SK-N-SH treated with all-trans-retinoic acid at 6 μM for 48 hours (cell line): ENCODE data around the gene ADORA1.

Experiments used
- ATAC-seq: fragments of 200-7000 bp; cut with Tn5 transposase; 3 replicates; pipeline ENCODE4 v1.9.1; 2020; ENCODE audit warnings: mild to moderate bottlenecking, moderate library complexity
- ARNTL ChIP-seq: fragments of 450-650 bp; formaldehyde crosslinking; IDR thresholded peaks from 2 replicates; pipeline ENCODE4 v1.5.0; 2020; ENCODE audit warnings: low read depth, mild to moderate bottlenecking, moderate library complexity, borderline replicate concordance
- BACH2 ChIP-seq: fragments of 250-450 bp; sonication (Bioruptor Pico); IDR thresholded peaks from 2 replicates; pipeline ENCODE4 v1.9.0; 2021; ENCODE audit warnings: mild to moderate bottlenecking, borderline replicate concordance
- CSDC2 ChIP-seq: fragments of 250-450 bp; sonication (Bioruptor Pico); IDR thresholded peaks from 2 replicates; pipeline ENCODE4 v1.5.0; 2020; ENCODE audit warnings: mild to moderate bottlenecking, moderate library complexity
- ESRRG ChIP-seq: fragments of 250-450 bp; sonication (Bioruptor Pico); IDR thresholded peaks from 2 replicates; pipeline ENCODE4 v1.6.1; 2021; ENCODE audit warnings: mild to moderate bottlenecking
- GLIS3 ChIP-seq: fragments of 250-450 bp; sonication (Bioruptor Pico); IDR thresholded peaks from 2 replicates; pipeline ENCODE4 v1.5.0; 2020; ENCODE audit warnings: mild to moderate bottlenecking, moderate library complexity
- ISL1 ChIP-seq: fragments of 250-450 bp; sonication (Bioruptor Pico); IDR thresholded peaks from 2 replicates; pipeline ENCODE4 v2.1.2; 2022; ENCODE audit warnings: mild to moderate bottlenecking, moderate library complexity
- OSR1 ChIP-seq: fragments of 250-450 bp; sonication (Bioruptor Pico); IDR thresholded peaks from 2 replicates; pipeline ENCODE4 v1.8.0; 2022; ENCODE audit warnings: moderate library complexity, mild to moderate bottlenecking, inconsistent platforms
- POU6F1 ChIP-seq: fragments of 250-450 bp; sonication (Bioruptor Pico); IDR thresholded peaks from 2 replicates; pipeline ENCODE4 v1.8.0; 2021; ENCODE audit warnings: low read depth, mild to moderate bottlenecking, moderate library complexity, borderline replicate concordance
- PPARA ChIP-seq: fragments of 250-450 bp; sonication (Bioruptor Pico); IDR thresholded peaks from 2 replicates; pipeline ENCODE4 v1.5.0; 2020; ENCODE audit warnings: mild to moderate bottlenecking, borderline replicate concordance
- RARB ChIP-seq: fragments of 250-450 bp; sonication (Bioruptor Pico); IDR thresholded peaks from 2 replicates; pipeline ENCODE4 v1.8.0; 2021; ENCODE audit warnings: mild to moderate bottlenecking, moderate library complexity
- SNAI2 ChIP-seq: fragments of 250-450 bp; sonication (Bioruptor Pico); IDR thresholded peaks from 2 replicates; pipeline ENCODE4 v1.5.0; 2020; ENCODE audit warnings: mild to moderate bottlenecking, moderate library complexity
- TCF4 ChIP-seq: fragments of 250-450 bp; sonication (Bioruptor Pico); IDR thresholded peaks from 2 replicates; pipeline ENCODE4 v1.8.0; 2021; ENCODE audit warnings: mild to moderate bottlenecking, moderate library complexity, borderline replicate concordance
- TOX ChIP-seq: fragments of 250-450 bp; sonication (Bioruptor Pico); IDR thresholded peaks from 2 replicates; pipeline ENCODE4 v1.8.0; 2021; ENCODE audit warnings: mild to moderate bottlenecking, moderate library complexity, borderline replicate concordance
- ZC3H10 ChIP-seq: fragments of 250-450 bp; sonication (Bioruptor Pico); IDR thresholded peaks from 2 replicates; pipeline ENCODE4 v1.5.1; 2021; ENCODE audit warnings: mild to moderate bottlenecking, moderate library complexity
- ZFP3 ChIP-seq: fragments of 250-450 bp; sonication (Bioruptor Pico); IDR thresholded peaks from 2 replicates; pipeline ENCODE4 v1.5.0; 2020; ENCODE audit warnings: mild to moderate bottlenecking, moderate library complexity
- ZFP30 ChIP-seq: fragments of 450-650 bp; formaldehyde crosslinking; IDR thresholded peaks from 2 replicates; pipeline ENCODE4 v1.5.0; 2022; ENCODE audit warnings: mild to moderate bottlenecking, moderate library complexity
- ZNF565 ChIP-seq: fragments of 450-650 bp; formaldehyde crosslinking; conservative IDR thresholded peaks from 2 replicates; pipeline ENCODE4 v1.5.0; 2020; ENCODE audit warnings: low read depth, mild to moderate bottlenecking, moderate library complexity
- ZNF70 ChIP-seq: fragments of 450-650 bp; formaldehyde crosslinking; IDR thresholded peaks from 2 replicates; pipeline ENCODE4 v1.5.0; 2020; ENCODE audit warnings: mild to moderate bottlenecking, moderate library complexity
- ZNF8 ChIP-seq: fragments of 450-650 bp; formaldehyde crosslinking; IDR thresholded peaks from 2 replicates; pipeline ENCODE4 v1.5.0; 2020; ENCODE audit warnings: mild to moderate bottlenecking, moderate library complexity
- TF ChIP-seq, protein P1 (sequence below): fragments of 250-450 bp; sonication (Bioruptor Pico); IDR thresholded peaks from 2 replicates; pipeline ENCODE4 v1.8.0; 2020; ENCODE audit warnings: mild to moderate bottlenecking, moderate library complexity, borderline replicate concordance
- TF ChIP-seq, protein P2 (sequence below): fragments of 250-450 bp; sonication (Bioruptor Pico); IDR thresholded peaks from 2 replicates; pipeline ENCODE4 v1.5.0; 2020; ENCODE audit warnings: mild to moderate bottlenecking, moderate library complexity
- TF ChIP-seq, protein P3 (sequence below): fragments of 250-450 bp; sonication (Bioruptor Pico); IDR thresholded peaks from 2 replicates; pipeline ENCODE4 v1.5.1; 2020; ENCODE audit warnings: low read depth, mild to moderate bottlenecking, moderate library complexity
- TF ChIP-seq, protein P4 (sequence below): fragments of 250-450 bp; sonication (Bioruptor Pico); IDR thresholded peaks from 2 replicates; pipeline ENCODE4 v1.5.1; 2021; ENCODE audit warnings: mild to moderate bottlenecking, moderate library complexity

ADORA1 gene

GRCh38 chr1:203098914-203099520, 28.5 kb upstream of the ADORA1 start:
- no peak for ATAC-seq
- TF ChIP-seq ZC3H10 (CRISPR knock-in tag): no peak
- no peak for TF ChIP-seq SNAI2 (CRISPR knock-in tag)
- no peak for TF ChIP-seq ZNF8 (CRISPR knock-in tag)
- no peak for TF ChIP-seq GLIS3 (CRISPR knock-in tag)
- no peak for TF ChIP-seq POU6F1 (CRISPR knock-in tag)
- no peak for TF ChIP-seq ZFP30 (CRISPR knock-in tag)
- TF ChIP-seq OSR1 (CRISPR knock-in tag): no peak
- TF ChIP-seq ZFP3 (CRISPR knock-in tag): no peak
- no peak for TF ChIP-seq CSDC2
- no peak for TF ChIP-seq BACH2 (CRISPR knock-in tag)
- no peak for TF ChIP-seq ZNF70 (CRISPR knock-in tag)
- TF ChIP-seq, protein P1, sequence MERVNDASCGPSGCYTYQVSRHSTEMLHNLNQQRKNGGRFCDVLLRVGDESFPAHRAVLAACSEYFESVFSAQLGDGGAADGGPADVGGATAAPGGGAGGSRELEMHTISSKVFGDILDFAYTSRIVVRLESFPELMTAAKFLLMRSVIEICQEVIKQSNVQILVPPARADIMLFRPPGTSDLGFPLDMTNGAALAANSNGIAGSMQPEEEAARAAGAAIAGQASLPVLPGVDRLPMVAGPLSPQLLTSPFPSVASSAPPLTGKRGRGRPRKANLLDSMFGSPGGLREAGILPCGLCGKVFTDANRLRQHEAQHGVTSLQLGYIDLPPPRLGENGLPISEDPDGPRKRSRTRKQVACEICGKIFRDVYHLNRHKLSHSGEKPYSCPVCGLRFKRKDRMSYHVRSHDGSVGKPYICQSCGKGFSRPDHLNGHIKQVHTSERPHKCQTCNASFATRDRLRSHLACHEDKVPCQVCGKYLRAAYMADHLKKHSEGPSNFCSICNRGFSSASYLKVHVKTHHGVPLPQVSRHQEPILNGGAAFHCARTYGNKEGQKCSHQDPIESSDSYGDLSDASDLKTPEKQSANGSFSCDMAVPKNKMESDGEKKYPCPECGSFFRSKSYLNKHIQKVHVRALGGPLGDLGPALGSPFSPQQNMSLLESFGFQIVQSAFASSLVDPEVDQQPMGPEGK (CRISPR knock-in tag): no peak
- TF ChIP-seq PPARA (CRISPR knock-in tag): no peak
- TF ChIP-seq RARB (CRISPR knock-in tag): no peak
- TF ChIP-seq, protein P2, sequence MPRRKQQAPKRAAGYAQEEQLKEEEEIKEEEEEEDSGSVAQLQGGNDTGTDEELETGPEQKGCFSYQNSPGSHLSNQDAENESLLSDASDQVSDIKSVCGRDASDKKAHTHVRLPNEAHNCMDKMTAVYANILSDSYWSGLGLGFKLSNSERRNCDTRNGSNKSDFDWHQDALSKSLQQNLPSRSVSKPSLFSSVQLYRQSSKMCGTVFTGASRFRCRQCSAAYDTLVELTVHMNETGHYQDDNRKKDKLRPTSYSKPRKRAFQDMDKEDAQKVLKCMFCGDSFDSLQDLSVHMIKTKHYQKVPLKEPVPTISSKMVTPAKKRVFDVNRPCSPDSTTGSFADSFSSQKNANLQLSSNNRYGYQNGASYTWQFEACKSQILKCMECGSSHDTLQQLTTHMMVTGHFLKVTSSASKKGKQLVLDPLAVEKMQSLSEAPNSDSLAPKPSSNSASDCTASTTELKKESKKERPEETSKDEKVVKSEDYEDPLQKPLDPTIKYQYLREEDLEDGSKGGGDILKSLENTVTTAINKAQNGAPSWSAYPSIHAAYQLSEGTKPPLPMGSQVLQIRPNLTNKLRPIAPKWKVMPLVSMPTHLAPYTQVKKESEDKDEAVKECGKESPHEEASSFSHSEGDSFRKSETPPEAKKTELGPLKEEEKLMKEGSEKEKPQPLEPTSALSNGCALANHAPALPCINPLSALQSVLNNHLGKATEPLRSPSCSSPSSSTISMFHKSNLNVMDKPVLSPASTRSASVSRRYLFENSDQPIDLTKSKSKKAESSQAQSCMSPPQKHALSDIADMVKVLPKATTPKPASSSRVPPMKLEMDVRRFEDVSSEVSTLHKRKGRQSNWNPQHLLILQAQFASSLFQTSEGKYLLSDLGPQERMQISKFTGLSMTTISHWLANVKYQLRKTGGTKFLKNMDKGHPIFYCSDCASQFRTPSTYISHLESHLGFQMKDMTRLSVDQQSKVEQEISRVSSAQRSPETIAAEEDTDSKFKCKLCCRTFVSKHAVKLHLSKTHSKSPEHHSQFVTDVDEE (CRISPR knock-in tag): no peak
- TF ChIP-seq ARNTL (CRISPR knock-in tag): no peak
- no peak for TF ChIP-seq TOX (CRISPR knock-in tag)
- no peak for TF ChIP-seq ISL1 (CRISPR knock-in tag)
- TF ChIP-seq TCF4: no peak

DNA sequence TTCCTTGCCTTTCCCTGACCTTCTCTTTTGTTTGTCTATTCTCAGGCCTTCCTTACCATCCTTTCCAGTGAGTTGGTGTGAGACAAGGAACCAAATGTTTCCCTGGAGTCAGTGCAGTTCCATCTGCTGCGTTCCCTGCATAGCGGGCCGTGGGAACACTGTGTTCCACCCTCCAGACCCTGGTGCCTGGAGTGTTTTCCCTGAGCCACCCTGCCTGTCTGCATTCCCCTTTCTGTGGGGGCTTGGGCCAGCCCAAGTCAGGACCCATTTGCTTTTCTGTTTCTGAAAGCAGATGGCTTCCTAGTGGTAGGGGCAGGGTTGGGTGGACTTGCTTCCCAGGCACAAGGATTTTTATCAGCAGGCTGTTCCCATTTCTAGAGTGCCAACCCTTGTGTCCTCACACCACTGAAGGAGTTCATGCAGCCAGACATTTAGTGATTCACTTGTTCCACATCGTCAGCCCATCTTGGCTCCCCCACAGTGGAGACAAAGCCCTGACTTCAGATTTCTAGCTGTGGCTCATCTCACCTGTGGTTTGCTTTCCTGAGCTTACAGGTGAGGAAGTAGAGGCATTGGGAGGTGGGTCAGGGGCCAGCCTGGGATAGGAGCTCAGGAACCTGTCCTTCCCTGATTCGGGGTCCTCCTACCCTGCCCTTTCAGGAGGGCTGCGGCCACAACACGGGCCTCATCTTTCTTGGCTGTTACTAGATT, 27.6 kb upstream of the ADORA1 start:
- no peak for TF ChIP-seq SNAI2 (CRISPR knock-in tag)
- TF ChIP-seq ESRRG: no peak
- TF ChIP-seq PPARA (CRISPR knock-in tag): no peak
- TF ChIP-seq OSR1 (CRISPR knock-in tag): no peak
- no peak for TF ChIP-seq GLIS3 (CRISPR knock-in tag)
- TF ChIP-seq ZNF70 (CRISPR knock-in tag): no peak
- no peak for TF ChIP-seq TCF4
- no peak for TF ChIP-seq ZC3H10 (CRISPR knock-in tag)
- TF ChIP-seq ZFP3 (CRISPR knock-in tag): no peak
- no peak for TF ChIP-seq TOX (CRISPR knock-in tag)
- TF ChIP-seq RARB (CRISPR knock-in tag): no peak
- TF ChIP-seq ARNTL (CRISPR knock-in tag): no peak
- no peak for TF ChIP-seq ISL1 (CRISPR knock-in tag)
- TF ChIP-seq POU6F1 (CRISPR knock-in tag): no peak
- TF ChIP-seq CSDC2: no peak
- TF ChIP-seq, protein P3, sequence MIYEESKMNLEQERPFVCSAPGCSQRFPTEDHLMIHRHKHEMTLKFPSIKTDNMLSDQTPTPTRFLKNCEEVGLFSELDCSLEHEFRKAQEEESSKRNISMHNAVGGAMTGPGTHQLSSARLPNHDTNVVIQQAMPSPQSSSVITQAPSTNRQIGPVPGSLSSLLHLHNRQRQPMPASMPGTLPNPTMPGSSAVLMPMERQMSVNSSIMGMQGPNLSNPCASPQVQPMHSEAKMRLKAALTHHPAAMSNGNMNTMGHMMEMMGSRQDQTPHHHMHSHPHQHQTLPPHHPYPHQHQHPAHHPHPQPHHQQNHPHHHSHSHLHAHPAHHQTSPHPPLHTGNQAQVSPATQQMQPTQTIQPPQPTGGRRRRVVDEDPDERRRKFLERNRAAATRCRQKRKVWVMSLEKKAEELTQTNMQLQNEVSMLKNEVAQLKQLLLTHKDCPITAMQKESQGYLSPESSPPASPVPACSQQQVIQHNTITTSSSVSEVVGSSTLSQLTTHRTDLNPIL (CRISPR knock-in tag): no peak
- TF ChIP-seq, protein P4, sequence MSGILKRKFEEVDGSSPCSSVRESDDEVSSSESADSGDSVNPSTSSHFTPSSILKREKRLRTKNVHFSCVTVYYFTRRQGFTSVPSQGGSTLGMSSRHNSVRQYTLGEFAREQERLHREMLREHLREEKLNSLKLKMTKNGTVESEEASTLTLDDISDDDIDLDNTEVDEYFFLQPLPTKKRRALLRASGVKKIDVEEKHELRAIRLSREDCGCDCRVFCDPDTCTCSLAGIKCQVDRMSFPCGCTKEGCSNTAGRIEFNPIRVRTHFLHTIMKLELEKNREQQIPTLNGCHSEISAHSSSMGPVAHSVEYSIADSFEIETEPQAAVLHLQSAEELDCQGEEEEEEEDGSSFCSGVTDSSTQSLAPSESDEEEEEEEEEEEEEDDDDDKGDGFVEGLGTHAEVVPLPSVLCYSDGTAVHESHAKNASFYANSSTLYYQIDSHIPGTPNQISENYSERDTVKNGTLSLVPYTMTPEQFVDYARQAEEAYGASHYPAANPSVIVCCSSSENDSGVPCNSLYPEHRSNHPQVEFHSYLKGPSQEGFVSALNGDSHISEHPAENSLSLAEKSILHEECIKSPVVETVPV (CRISPR knock-in tag): no peak
- no peak for TF ChIP-seq ZFP30 (CRISPR knock-in tag)
- TF ChIP-seq ZNF565 (CRISPR knock-in tag): no peak
- ATAC-seq: no peak
